GM19023 (cell line): Measurements from ENCODE around the gene PARP3.

Experiments used
- ATAC-seq: cut with Tn5 transposase; IDR thresholded peaks from one replicate; pipeline ENCODE4 v1.9.1; 2021; ENCODE audit warnings: mild to moderate bottlenecking, moderate library complexity; ENCODE audit not compliant: unreplicated experiment

Gene PARP3

GRCh38 chr3:51947215-51947900 lies 5.2 kb downstream of the PARP3 start:
- no peak for ATAC-seq

- no peak for ATAC-seq
Measured at GRCh38 chr3:51948016-51948580, 5.9 kb downstream of the PARP3 start.

GRCh38 chr3:51949121-51949520 lies 7.0 kb downstream of the PARP3 start:
- no peak for ATAC-seq

GRCh38 chr3:51950899-51951298 lies 8.7 kb downstream of the PARP3 start:
- no peak for ATAC-seq

DNA sequence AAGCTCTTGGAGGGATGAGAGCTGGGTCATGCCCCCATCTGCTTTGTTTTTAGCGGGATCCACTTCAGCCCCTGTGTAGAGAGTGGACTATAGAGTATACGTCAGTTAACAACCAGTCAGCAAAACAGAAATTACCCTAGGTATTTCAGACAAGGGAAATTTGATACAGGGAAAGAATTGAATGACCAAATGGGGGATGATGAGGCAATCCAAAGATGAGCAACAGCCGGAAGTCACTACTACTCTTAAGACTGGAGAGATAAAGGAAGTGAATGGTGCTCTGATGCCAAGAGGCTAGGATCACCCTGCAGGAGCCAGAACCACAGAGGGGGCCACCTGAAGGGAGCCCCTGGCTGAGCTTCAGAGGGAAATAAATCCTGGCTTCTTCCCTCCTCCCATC lies 11.3 kb downstream of the PARP3 start:
- no peak for ATAC-seq

DNA sequence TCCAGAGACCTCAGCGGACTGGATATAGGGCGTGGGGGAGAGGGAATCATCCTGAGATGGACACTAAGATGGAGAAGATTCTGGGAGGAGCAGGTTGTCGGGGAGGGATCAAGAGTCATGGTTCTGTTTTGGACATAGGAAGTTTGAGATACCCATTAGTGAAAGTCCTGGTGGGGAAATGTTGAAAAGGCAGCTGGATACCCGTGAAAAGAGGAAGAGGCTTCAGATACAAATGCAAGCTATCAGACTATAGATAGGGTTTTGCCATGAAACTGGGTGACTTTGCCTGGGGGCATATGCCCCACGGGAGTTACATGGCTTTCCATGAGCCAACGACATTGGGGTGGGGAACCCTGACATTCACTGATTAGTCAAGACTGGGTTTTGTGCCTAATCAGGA lies 11.9 kb downstream of the PARP3 start:
- no peak for ATAC-seq

DNA sequence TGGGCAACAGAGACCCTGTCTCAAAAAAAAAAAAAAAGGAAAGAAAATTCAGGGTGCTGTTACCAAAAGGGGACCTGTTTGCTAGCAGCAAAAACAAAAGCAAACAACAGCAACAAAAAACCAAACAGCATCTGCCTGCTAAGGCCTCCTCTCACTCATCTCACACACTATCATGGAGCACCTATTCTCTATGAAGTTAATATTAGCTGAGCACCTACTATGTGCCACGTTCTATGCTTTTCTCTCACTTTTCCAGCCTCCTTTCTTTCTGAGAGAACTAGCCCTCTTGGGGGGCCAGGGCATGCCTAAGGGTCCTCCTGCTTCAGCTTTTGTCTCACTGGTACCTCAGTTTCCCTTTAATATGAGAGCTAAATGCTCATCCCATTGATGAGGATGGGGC lies 12.6 kb downstream of the PARP3 start:
- no peak for ATAC-seq

DNA sequence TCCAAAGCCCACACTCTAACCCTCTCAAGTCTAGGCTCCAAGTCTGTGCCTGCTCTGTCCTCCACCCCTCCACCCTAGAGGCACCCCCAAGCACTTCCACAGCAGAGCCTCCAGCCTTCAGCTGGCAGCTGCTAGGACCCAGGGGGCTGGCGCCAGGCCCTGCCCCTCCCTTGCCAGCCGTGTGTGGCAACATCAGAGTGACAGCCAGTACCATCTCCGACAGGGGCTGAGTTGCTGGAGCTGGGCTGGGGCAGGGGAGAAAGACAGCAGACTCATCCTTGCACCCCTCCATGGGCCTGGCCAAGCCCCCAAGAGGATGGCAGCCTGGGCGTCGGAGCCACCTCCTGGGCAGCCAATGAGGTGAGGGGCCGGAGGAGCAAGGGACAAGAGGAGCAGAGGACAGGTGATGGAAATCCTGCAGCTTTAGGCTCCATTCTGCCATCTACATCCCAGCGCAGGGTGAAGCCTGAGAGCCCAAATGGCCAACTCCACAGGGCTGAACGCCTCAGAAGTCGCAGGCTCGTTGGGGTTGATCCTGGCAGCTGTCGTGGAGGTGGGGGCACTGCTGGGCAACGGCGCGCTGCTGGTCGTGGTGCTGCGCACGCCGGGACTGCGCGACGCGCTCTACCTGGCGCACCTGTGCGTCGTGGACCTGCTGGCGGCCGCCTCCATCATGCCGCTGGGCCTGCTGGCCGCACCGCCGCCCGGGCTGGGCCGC lies 13.2 kb downstream of the PARP3 start, which contains the start of gene GPR62:
Gene GPR62 (plus strand): TSS at position 207 of the 718 bp plus-strand sequence. CDS start 272 bp downstream, at position 479.
- no peak for ATAC-seq

- ATAC-seq = no peak
Measured at GRCh38 chr3:51955893-51956770, 14.0 kb downstream of the PARP3 start.

- no peak for ATAC-seq
Measured at GRCh38 chr3:51957520-51958205, 15.5 kb downstream of the PARP3 start.

DNA sequence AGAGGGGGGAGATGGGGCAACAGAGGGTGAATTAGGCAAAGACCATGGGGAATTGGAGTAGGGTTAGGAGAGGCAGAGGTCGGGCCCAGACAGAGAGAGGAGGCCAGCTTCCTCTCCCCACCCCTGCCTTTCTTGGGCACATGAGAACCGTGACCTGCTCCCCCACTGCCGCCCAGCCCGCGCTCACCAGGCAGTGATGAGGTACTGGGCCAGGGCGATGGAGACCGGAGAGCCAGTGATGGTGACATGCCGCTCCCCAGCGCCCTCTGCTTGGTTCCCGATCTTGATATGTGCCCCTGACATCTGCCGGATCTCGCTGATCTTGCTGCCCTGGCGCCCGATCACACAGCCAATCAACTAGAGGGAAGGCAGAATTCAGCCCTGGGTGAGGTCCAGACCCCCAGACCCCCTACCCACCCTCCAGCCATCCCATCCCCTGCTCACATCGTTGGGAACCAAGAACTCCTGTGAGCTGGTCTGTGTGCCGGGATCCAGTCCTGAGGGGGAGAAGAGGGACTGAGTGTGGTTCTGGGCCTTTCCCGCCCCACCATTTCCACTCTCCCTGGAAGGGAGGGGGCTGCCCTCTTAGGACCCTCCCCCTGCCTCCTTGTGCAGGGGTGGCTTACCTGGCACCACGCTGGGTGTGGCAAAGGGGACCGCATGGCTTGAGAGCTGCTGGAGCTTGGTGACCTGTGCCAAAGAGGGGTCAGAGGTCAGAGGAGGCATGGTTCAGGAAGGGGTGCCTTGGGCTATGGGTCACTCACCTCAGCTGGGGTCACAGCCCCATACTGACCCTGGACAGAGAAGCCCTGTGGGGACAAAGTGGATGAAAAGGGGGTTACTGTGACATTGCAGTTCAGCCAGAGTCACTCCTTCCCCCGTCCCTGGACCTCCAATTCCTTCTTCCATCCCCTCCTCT lies 16.7 kb downstream of the PARP3 start:
- ATAC-seq = no peak

DNA sequence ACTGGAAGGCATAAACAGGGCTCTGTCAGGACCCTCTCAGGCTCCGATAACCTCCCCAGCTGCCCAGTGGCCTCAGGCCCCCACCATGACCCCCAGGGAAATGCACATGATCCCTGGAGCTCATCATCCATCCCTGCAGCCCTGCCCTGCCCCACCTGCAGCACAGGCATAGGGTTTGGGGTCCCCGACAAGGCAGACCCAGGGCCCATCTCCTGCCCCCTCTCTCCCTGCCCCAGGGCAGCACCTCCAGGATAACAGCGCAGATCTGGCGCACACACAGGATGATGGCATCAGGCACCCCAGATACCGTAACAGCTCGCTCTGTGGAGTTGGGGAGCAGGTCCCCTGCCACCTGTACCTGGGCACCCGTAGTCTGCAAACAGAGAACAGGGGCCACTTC lies 17.5 kb downstream of the PARP3 start:
- no peak for ATAC-seq

DNA sequence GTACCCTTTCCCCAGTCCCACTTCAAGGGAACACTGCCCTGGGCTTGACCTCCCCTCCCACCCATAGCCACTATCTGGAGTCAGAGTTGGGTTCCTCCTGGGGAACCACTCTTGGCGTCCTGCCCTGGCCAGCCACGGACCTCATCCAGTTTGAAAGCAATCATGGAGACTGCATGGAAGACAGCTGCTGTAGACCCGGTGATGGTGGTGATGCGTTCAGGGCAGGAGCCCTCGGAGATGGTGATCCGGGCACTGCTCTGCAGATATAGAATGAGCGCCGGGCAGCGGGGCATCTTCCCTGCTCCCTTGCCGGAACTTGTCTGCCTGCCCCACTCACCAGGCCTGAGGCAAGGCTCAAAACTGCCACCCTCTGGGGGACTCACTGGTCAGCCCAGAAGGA lies 18.2 kb downstream of the PARP3 start:
- no peak for ATAC-seq

DNA sequence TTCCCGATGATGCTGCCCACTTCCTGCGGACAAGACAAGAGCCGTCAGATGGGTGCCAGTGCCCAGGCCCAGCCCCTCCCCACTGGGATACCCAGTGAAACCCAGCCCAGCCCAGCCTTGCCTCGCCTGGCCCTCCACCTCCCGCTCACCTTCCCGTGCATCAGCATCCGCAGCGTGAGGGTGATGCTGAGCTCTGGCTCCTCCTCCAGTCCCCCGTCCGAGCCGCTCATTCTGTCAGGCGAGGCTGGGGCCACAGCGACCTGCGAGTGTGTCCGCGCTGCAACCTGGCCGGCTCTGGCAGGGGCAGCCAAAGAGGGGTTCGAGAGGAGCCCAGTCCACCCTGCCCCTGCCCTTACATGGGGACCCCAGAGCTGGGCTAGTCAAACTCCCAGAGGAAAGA lies 18.8 kb downstream of the PARP3 start:
- ATAC-seq = no peak

DNA sequence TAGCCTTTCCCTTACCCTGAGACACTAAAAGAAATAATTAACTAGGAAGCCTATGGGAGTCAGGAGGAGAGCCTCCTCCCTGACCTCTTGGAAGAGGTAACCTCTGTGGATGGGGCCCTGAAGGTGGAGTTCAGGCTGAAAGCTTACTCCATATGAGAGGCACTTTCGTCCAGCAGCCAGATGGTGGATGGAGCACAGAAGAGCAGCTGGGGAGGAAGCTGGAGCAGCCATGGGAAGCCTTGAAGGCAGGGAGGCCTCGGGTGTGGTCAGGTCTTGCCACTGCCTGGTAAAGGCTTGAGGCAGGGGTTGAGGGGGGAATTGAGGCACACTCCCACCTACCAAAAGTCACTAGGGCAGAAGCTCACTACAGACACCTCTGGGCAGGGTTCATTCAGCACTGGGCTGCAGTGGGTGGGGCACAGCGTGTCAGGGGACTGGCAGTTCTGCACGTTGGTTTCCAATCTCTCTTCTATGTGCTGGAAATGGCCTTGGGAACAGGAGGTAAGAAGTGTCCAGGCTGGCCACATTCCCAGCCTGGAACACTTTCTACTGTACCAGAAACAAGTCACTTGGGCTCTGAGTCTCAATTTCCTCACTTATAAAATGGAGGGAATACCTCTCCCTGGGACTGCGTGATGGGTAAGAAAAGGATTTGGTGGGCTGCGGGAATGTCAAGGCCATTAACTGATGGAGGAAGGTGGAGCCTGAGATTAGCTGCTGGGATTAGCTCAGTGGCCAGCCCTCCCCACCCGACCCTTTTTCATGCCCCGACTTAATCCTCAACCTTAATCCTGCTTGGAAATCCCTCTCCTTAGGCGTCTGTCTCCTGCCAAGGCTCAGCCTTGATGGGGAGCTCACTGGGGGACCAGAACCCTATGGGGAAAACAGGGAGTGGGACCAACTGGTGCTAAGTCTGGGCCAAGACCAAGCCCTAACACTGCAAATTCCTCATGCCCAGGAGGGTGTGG lies 19.7 kb downstream of the PARP3 start:
- no peak for ATAC-seq

GRCh38 chr3:51962854-51963530 lies 20.8 kb downstream of the PARP3 start:
- no peak for ATAC-seq

- no peak for ATAC-seq
Measured at GRCh38 chr3:51963951-51964451, 21.8 kb downstream of the PARP3 start.

DNA sequence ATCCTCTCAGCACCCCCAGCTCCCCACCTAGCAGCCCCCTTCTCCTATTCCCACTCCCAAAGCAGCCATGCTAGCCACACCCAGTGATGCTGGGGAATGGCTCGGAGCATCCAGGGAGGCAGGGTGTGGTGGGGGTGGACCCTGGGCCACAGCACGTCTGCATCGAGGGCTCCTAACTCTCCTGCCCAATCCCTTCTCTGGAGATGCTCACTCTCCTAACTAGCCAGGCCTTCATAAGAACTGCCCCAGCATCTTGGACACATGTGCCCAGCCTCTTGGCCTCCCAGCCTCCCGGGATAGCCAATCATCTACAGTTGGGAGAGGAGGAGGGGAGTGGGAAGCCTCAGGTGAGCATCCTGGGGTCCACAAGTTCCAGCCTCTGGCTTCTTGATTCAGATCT lies 22.4 kb downstream of the PARP3 start:
- ATAC-seq = no peak
